GM18508 (cell line): ENCODE results near the gene EPHB1.
"Not testable (repeated sequence)": the region's sequence is repeated elsewhere in the genome, so short reads cannot be mapped to it uniquely, and the experiment has no call there.

Experiments
- ATAC-seq: cut with Tn5 transposase; IDR thresholded peaks from one replicate; pipeline ENCODE4 v1.9.1; 2021; ENCODE audit warnings: moderate number of reproducible peaks; ENCODE audit not compliant: insufficient read depth, unreplicated experiment

Gene EPHB1

DNA sequence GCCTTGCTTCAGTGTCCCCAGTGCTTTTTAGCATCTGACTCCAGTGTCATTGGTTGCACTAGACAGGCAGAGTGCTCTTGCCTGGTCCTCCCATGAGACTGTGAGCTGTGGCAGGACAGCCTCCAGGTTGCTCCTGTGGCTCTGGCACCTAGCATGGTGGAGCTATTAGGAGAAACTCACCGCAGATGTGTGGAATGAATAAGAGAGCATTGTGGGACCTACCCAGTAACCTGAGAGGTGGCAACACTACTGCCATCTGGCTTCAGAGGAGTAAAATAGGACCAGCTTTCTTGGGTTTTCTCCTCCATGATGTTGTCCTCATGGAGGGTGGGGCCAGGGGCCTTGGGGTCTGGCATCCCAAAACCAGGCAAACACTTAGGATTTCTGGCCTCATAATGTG is 183.6 kb downstream of the EPHB1 start:
- no peak for ATAC-seq

DNA sequence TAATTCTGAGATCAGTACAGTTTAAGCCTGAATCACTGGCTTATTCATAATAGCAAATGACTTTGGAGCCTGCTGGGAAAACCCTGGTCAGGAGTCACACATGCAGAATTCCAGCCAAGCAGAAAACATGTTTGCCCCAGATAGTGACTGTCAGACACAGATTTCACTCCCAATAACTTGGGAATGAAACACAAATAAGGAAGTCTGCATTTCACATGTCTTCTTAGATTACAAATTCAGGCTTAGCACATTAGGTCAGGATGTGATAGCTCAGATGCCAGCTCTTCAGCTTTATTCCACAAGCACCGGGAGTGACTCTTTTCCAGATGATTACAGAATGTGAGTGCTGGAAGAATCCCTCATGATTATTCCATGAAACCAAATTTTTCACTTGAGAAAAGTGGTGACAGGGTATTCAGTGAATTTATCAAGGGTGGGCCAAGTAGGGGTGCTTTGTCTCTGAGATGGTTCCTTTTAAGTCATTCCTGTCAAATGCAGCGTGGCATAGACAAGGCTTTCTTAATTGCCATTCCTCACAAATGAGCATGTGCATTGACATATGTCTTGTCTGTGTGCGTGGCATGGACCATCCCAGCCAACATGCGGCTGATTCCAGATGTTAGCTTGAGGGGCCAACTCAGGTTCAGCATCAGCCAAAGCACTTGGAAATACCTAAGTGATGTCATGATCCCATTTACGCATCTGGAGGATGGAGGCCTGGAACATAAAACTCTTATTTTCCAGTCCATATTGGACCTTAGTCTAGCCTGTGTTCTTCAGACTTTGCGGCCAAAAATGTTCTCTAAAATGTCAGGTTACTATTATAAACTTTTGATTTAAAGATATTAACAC is 191.0 kb downstream of the EPHB1 start:
- no peak for ATAC-seq

DNA sequence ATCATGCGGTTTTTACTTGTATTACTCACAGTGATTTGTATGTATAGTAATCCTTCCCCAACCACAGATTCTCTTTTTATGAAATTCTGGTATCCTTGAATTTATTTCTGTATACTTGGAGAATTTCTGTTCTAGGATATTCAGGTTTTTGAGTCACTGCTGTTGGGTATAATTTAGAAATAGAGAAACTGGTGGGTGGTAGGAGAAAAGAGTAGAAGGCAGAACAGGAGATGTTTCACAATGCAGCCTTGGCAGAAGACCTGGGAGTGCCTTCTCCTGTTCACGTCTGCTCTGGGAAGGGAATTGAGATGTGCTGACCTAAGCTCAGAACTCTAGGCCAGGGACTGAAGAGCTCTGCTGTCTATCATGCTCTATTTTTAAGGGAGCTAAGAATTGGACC is 193.6 kb downstream of the EPHB1 start:
- no peak for ATAC-seq

DNA sequence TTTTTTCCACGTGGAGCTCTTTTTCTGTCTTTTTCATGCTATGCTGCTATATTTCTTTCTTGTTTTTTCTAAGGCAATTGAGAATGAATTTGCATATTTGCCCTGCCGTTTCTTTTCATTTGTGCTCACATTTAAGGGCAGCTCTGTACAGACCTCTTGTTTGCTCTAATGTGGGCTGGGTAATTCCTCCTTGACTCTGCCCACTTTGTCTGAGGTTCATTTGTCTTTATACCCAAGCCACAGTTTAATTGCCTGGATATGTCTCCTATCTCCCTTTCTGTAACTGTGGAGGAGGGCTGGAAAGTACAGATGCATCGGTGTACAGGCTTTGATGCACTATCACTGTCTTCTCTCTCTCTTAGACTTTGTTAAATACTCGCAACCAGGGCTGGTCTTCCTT is 195.9 kb downstream of the EPHB1 start:
- no peak for ATAC-seq

DNA sequence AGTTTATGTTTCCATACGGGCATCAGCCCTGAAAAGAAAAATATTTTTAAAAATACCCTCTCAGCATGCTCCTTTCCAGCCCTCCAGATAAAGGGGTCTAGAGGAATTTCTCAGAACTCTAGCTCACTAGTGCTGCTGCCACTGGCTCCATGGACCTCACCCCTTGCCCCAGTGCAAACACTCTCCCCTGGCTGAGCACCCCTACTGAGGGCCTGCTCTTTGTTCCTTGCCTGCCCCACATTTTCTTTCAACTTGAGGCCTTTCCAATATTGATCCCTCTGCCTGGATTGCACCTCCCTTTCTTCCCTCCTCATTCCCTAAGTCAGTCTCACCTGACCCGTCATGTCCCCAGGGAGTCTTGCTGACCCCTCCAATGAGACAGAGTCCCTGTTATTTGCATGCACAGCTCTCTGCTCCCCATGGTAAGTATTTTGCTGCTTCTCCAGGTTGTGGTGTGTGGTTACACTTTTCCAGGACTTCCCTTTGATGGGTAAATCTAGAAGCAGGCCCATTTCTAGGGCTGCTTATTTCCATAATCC is 196.5 kb downstream of the EPHB1 start:
- ATAC-seq: no peak

DNA sequence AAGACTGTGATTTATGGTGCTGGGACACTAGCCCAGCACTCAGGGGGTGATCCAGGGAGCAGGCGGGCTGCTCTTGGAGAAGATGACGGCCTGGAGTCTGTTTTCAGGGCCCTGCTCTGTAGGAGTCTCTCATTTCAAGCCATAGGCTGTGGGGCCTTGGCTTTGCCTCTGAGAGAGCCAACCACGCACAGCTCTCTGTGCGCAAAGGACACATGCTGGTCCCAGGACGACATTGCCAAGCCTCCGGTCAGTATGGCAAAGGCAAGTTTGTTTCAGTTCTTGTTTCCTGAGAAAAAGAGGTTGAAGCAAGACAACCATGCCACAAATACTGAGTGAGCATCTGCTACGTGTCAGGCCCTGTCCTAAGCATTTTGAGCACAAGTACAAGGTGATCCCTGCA is 197.1 kb downstream of the EPHB1 start:
- no peak for ATAC-seq

DNA sequence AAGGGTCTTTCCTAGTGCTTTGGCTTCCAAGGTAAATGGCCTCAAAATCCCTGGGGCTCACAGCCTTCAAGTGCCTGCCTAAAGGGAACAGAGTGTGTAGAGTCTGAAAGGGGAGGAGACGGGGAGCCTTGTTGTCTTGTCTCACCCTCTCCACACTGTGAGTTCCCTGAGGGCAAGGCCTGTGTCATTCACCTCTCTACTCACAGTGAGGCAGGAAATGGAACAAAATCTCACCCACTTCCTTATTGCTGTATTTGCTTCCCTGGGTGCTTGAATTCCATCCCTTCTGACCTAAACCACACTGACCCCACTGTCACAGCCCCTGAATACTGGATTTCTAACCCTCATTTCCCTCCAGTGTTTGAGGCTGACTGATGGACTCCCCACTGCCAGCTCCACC is 197.5 kb downstream of the EPHB1 start:
- no peak for ATAC-seq

DNA sequence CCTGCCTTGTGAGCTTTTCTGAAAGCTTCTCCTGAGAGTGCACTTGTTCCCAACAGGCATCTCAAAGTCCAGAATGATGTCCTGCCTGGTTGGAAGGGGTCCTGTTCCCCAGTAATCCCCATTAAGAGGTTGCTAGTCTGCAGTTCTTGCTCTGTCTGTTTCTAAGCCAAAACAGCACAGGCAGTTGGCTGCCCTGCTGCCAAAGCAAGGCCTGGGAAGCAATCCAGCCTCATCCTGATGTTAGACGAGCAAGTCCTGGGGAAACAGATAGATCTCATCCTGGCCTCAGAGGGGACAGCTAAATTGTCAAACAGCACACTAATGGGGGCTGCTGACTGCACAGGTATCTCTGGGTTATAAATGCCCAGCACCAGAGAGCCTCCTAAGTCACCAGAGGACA is 198.0 kb downstream of the EPHB1 start:
- no peak for ATAC-seq

DNA sequence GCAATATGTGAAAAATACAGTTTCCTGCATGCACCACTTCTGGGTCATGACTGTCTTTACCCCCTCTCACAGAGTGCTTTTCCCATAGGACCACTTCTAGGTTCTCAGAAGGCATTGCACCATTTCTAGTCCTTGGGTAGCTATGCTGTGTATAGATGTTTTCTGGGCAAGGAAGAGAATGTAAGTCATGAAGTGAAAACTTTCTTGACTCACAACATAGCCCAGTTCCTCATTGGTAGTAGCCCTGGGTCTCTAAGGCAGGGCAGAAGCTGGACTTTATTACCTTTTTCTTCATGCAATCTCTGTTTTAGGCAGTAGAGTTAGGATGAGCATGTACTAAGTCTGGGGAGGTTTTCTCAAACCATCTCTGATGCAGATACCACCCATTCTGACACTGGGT is 203.1 kb downstream of the EPHB1 start:
- no peak for ATAC-seq

DNA sequence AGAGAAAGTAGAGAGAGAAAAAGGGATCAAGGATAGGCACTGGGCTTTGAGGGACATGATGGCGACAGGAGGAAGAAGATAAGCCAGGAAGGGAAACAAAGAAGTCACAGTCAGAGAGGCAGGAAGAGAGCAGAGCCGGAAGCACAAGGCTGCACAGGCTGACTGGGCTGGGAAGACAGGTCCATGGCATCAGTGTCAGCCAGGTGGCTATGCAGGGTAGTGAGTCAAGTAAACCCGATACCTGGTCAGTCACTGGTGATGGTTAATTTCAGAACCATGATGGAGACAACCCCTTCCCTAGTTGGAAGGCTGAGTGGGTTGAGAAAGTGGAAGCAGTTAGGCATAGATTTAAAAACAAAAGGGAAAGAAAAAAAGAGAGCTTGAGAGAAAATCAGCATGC is 203.8 kb downstream of the EPHB1 start:
- ATAC-seq: no peak

DNA sequence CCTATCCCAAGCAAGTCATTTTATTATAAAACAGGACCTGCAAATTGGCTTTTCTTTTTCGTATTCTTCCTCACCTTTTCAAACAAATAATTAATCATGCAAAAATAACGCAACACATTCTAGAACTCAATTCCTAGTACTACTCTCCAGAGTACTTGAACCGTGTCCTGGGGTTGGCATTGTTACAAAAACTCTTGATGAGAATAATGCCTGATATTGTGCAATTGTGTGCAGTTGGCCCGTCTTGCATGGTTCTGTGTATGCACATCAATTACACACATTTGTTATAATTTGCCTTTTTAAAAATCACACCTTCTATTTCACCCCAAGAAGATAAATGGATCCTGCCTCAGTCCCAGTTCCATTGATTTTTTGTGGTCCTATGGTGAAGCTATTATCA is 205.4 kb downstream of the EPHB1 start:
- no peak for ATAC-seq

DNA sequence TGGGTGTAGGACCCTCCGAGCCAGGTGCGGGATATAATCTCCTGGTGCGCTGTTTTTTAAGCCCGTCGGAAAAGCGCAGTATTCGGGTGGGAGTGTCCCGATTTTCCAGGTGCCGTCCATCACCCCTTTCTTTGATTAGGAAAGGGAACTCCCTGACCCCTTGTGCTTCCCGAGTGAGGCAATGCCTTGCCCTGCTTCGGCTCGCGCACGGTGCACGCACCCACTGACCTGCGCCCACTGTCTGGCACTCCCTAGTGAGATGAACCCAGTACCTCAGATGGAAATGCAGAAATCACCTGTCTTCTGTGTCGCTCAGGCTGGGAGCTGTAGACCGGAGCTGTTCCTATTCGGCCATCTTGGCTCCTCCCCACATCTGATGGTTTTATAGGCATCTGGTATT is 210.6 kb downstream of the EPHB1 start:
- not testable (repeated sequence) for ATAC-seq

DNA sequence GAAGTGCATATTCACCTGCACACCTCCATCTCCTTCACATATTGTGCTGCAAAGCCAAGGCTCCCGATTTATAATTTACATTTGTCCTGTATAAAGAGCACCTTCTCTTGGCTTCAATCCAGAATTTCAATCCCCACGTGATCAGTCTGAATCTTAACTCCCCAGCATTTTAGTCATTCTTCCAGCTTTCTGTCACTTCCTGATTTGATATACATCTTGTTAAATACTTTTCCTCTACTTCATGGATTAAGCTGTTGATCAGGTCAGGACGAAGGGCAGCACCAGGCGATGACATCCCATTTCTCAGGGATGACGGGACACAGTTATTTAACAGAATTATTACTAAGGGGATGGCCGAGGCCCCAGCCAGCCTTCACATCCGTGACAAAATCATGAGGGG is 212.5 kb downstream of the EPHB1 start:
- no peak for ATAC-seq

DNA sequence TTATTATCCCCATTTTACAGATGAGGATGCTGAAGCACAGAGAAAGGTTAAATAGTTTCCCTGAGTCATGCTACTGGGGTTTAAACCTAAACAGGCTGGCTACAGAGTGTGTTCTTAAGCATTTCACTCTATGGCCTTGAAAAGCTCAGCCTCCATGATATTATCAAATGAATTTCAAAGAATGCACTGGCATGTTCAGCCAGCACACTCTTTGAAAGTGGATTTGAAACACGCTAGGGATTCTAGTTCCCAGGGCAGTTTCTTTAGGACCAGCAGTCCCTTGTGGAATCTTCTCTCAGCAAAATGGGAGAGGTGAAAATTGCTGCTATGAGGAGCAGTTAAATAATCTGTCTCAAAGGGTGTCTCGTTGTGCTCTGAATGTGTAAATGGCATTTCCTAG is 213.3 kb downstream of the EPHB1 start:
- ATAC-seq: no peak

DNA sequence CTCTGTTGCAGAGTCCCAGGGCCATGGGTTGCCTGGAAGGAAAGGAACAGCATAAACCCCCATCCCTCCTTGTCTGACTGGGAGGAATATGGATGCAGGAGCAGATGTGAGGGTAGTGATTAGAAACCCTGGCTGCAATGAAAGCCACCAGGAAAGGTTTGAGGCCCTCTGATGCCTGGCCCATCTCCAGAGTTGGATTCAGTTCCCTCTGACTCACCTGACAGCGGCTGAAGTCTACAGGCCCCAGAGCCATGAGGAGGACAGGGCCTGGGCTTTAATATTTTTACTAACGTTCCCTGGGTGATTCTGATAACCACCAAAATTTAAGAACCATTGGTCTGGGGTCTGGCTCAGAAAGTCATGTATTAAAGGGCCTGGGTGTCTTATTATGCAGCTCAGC is 214.0 kb downstream of the EPHB1 start:
- no peak for ATAC-seq

DNA sequence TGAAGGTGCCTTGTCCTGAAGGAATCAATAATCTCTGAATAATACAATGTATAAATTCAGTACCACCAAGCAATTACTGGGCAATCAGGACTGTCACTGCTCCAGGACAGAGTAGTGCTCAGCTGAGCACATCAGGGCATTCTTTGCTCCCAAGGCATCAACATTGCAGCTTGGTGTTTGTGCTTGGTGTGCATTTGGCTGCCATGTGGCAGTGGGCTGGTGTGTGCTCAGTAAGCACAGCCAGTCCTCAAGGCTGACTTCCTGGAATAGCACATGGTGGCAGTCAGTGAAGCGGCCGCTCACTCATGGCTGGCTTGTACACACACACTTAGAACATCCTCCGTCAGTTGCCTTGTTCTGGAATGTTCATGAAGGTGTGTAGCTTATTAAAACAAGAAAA is 217.0 kb downstream of the EPHB1 start:
- ATAC-seq: no peak

DNA sequence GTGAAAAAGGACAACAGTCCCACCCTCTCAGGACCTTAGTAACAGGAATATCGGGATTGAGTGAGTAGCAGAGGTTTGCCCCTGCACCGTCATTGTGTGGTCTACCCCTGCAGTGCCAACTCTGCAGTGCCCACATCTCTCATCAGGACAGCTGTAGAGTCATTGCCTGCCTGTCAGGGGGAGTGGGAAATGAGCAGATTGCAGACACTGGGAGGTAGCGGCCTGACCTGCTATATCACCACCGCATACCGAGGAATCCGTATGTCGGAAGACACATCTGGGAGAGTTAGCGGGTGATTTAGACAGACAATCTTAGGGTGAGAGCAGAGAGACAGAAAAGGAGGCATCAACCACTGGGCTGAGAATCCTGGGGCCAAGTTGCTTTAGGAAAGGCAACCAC is 218.1 kb downstream of the EPHB1 start:
- ATAC-seq: no peak

DNA sequence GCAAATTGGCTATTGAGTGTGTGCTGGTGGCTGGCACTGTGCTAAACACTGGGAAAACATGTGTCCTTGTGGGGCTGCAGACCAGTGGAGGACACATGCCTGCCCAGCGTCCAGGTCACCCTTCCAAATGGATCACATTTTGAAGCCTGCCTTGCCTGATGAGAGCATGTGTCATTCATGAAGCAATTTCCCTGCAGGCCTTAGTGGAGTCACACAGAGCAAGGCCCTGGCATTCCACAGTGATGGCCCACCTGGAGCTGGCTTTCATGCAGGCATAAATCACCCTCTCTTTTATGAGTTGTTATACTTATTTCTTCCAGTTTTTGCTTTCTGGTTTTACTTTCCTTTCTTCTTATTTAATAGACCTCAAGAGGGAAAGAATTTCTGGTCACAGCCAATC is 219.5 kb downstream of the EPHB1 start:
- ATAC-seq: no peak

DNA sequence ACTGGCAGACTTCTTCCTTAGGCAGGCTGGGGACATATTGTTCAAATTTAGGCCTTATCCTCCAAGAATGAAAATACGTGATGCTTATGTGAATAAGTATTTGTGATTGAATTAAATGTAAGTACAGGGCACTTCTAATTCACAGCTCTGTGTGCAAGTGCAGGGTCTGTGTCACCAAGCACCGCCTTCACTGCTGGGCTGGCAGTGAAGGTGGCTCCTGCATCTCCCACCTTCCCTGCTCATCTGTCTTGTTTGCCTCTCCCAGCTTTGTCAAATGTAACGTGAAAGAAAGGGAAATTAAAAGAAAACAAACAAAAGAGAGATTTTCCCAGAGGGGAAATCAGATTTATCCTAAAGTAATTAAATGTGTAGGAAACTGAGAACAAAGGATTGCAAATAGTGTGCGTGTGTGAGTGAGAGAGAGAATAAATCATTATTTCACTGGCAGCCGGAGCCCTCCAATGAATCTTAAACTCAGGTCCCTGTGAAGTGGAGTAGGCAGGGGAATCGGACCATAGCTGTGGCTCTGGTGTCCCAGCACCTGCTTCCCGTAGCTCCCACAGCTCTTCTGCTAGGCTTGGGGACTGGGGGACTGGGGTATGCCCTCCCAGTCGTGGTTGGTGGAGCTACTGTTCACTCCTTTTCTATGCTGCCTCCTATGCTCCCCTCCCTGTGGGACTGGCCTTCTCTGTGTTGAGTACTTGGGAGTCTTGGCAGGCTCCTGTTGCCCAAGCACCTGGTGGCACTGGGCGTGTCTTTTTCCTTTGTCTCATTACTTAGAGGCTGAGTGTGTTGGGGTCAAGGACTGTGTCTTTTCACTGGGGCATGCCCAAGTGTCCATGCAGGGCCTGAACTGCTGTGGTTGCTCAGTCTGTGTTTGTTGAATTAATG is 222.2 kb downstream of the EPHB1 start:
- no peak for ATAC-seq

DNA sequence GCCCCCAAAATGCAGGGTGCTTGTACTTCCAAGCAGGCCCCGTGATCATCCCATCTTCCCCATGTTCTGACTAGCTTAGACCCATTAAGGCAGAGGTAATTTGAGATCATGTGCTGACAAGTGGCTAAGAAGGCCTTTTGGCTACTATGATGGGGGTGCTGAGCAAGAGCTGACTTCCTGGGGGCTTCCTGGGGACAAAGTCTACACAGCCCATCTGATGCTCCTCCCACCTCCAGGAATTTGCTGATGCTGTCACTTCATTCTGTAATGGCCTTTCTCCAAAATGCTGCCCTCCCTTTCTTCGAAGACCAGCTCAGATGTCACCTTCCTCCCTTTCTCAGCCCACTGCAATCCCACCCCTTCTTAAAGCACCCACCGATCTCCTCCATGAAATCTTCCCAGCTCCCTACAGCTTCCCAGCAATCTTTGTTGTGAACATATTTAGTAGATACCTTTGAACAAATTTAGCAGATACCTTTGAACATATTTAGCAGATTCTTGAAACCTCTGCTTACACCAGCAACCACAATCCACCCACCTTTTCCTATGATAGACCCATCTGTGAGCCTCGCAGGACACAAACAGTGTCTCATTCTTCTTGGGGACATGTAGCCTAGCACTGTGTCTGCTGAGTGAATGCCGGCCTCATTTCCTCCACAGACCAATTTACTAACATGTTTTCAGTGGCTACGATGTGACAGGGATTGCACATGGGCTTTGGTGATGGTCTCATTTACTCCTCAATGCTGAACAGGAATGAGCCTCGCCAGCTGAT is 223.3 kb downstream of the EPHB1 start:
- ATAC-seq: peak; percentile 50

DNA sequence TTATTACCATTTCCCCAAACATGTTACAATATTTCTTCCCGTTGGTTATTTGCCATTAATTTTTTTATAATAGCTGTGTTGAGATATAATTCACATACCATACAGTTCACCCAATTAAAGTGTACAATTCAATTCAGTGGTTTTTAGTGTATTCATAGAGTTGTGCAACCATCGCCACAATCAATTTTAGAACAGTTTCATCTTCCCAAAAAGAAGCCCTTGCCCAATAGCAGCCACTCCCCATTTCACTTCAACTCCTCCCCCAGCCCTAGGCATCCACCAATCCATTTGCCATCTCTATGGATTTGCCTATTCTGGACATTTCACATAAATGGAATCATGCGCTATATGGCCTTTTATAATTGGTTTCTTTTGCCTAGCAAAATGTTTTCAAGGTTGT is 225.1 kb downstream of the EPHB1 start:
- no peak for ATAC-seq
